Activated naive CD8-positive, alpha-beta T cell treated with anti-CD3 and anti-CD28 coated beads, Interleukin-2, amount 10 ng/mL, durations not matched to agents 7 days and 5 days (primary cell): ENCODE data around the gene ARID1B. TPM values are rescaled to one million over a fixed set of nuclear protein-coding genes. Genes with fewer than 3 reads are reported as not detected.
A peak's percentile ranks its signal among the peaks of the same experiment; 100 is the strongest.

Source experiments
- ATAC-seq: fragments of 150-1000 bp; cut with Tn5 transposase; one replicate; pipeline ENCODE4 v1.10.0; 2021; ENCODE audit warnings: low read depth, moderate library complexity
- POLR2A ChIA-PET: fragments of 350-600 bp; sonication (Branson Sonifier 250); formaldehyde crosslinking; loops from one replicate; lab custom pipeline; 2021; ENCODE audit warnings: antibody characterized with exemption; lab: Charles Lee
- DNase-seq: peaks from one replicate; pipeline ENCODE4 v3.0.0; 2021
- H3K27ac Mint-ChIP-seq: one replicate; pipeline ENCODE4 v1.8.0; 2022; ENCODE audit warnings: mild to moderate bottlenecking, mixed read lengths
- H3K27me3 Mint-ChIP-seq: one replicate; pipeline ENCODE4 v1.8.0; 2022; ENCODE audit warnings: mild to moderate bottlenecking, moderate library complexity, mixed read lengths
- H3K36me3 Mint-ChIP-seq: one replicate; pipeline ENCODE4 v1.8.0; 2021; ENCODE audit warnings: mild to moderate bottlenecking, mixed read lengths
- H3K4me1 Mint-ChIP-seq: one replicate; pipeline ENCODE4 v1.8.0; 2021; ENCODE audit warnings: mixed read lengths
- H3K4me3 Mint-ChIP-seq: one replicate; pipeline ENCODE4 v1.8.0; 2022; ENCODE audit warnings: mild to moderate bottlenecking, moderate library complexity, mixed read lengths
- H3K9me3 Mint-ChIP-seq: one replicate; pipeline ENCODE4 v1.8.0; 2021; ENCODE audit warnings: mixed read lengths
- total RNA-seq, 2 experiments: library from RNA; stranded (reverse); gene quantifications; one replicate each; pipeline ENCODE4 v1.2.3, GENCODE V29; 2021

The ARID1B gene
- total RNA-seq, 2 experiments from 2014 or later: 83.2 to 98.2 TPM

GRCh38 chr6:156808287-156808686 lies 31.1 kb downstream of the ARID1B start:
- Mint-ChIP-seq H3K27me3 (no peaks in the 10 kb centered on the region), H3K36me3 (peaks cover 18% of the 10 kb centered on the region), H3K27ac (no peak overlapping the region), H3K4me1 (peaks cover 46% of the 10 kb centered on the region), H3K4me3 (no peak overlapping the region), H3K9me3 (peaks cover 2% of the 10 kb centered on the region)
- DNase-seq (no peak), ATAC-seq (no peak)
- POLR2A ChIA-PET: interaction anchor here (1.7 to 1.8 kb wide), 2 partner anchors 26 to 212 kb away, joined by 3 to 5 read pairs; no protein-coding TSS in a partner anchor

- peak overlapping the region; percentile 19 for H3K4me3 Mint-ChIP-seq
Measured at GRCh38 chr6:156809034-156809433, 31.9 kb downstream of the ARID1B start.

GRCh38 chr6:156809446-156810178 lies 32.4 kb downstream of the ARID1B start:
- Mint-ChIP-seq H3K27ac (peak overlapping the region; percentile 17), H3K4me1 (peaks cover 45% of the 10 kb centered on the region)

More at GRCh38 chr6:156809034-156809433, 31.9 kb downstream of the ARID1B start:
- Mint-ChIP-seq H3K4me1 (peaks cover 41% of the 10 kb centered on the region), H3K27ac (no peak overlapping the region), H3K27me3 (no peaks in the 10 kb centered on the region), H3K9me3 (peaks cover 2% of the 10 kb centered on the region), H3K36me3 (peaks cover 16% of the 10 kb centered on the region)
- ATAC-seq: peak; percentile 47
- POLR2A ChIA-PET: interaction anchor here (1.1 kb wide), 1 partner anchor 31 kb away, joined by 5 read pairs; the partner anchor contains the start of gene ARID1B
- no peak for DNase-seq

GRCh38 chr6:156814036-156814581 lies 36.9 kb downstream of the ARID1B start:
- Mint-ChIP-seq H3K4me1 (peaks cover 28% of the 10 kb centered on the region), H3K27me3 (no peaks in the 10 kb centered on the region), H3K27ac (no peak overlapping the region), H3K4me3 (no peak overlapping the region), H3K9me3 (peaks cover 2% of the 10 kb centered on the region), H3K36me3 (peaks cover 15% of the 10 kb centered on the region)
- POLR2A ChIA-PET: no interaction called here
- ATAC-seq (no peak), DNase-seq (no peak)

More at GRCh38 chr6:156809446-156810178, 32.4 kb downstream of the ARID1B start:
- POLR2A ChIA-PET: interaction anchor here (1.1 kb wide), 1 partner anchor 32 kb away, joined by 5 read pairs; the partner anchor contains the start of gene ARID1B
- H3K36me3 Mint-ChIP-seq: peaks cover 16% of the 10 kb centered on the region
- ATAC-seq (no peak), DNase-seq (no peak)
- H3K9me3 Mint-ChIP-seq: peaks cover 2% of the 10 kb centered on the region
- H3K4me3 Mint-ChIP-seq: peak overlapping the region; percentile 19
- H3K27me3 Mint-ChIP-seq: no peaks in the 10 kb centered on the region

- H3K9me3 Mint-ChIP-seq: no peaks in the 10 kb centered on the region
- peaks cover 6% of the 10 kb centered on the region for H3K36me3 Mint-ChIP-seq
- H3K4me1 Mint-ChIP-seq: peaks cover 27% of the 10 kb centered on the region
- DNase-seq (no peak), ATAC-seq (no peak)
- H3K27ac Mint-ChIP-seq: no peak overlapping the region
- H3K4me3 Mint-ChIP-seq: no peak overlapping the region
- POLR2A ChIA-PET: no interaction called here
- no peaks in the 10 kb centered on the region for H3K27me3 Mint-ChIP-seq
Measured at GRCh38 chr6:156816505-156816904, 39.3 kb downstream of the ARID1B start.

- no peak for DNase-seq
- POLR2A ChIA-PET: no interaction called here
- H3K9me3 Mint-ChIP-seq: no peaks in the 10 kb centered on the region
- H3K4me1 Mint-ChIP-seq: peaks cover 19% of the 10 kb centered on the region
- H3K27me3 Mint-ChIP-seq: no peaks in the 10 kb centered on the region
- H3K36me3 Mint-ChIP-seq: peaks cover 2% of the 10 kb centered on the region
- no peak for ATAC-seq
- H3K4me3 Mint-ChIP-seq: no peak overlapping the region
- no peak overlapping the region for H3K27ac Mint-ChIP-seq
Measured at GRCh38 chr6:156820089-156820798, 43.1 kb downstream of the ARID1B start.

GRCh38 chr6:156821707-156822106 lies 44.5 kb downstream of the ARID1B start:
- no peak for DNase-seq
- ATAC-seq: no peak
- Mint-ChIP-seq H3K4me3 (no peak overlapping the region), H3K4me1 (peaks cover 22% of the 10 kb centered on the region), H3K9me3 (no peaks in the 10 kb centered on the region), H3K27me3 (no peaks in the 10 kb centered on the region), H3K36me3 (peaks cover 2% of the 10 kb centered on the region), H3K27ac (no peak overlapping the region)
- POLR2A ChIA-PET: no interaction called here

- POLR2A ChIA-PET: no interaction called here
- Mint-ChIP-seq H3K9me3 (no peaks in the 10 kb centered on the region), H3K27ac (no peak overlapping the region), H3K4me3 (no peak overlapping the region), H3K4me1 (peaks cover 26% of the 10 kb centered on the region), H3K27me3 (no peaks in the 10 kb centered on the region), H3K36me3 (peaks cover 7% of the 10 kb centered on the region)
- ATAC-seq: no peak
- no peak for DNase-seq
Measured at GRCh38 chr6:156822747-156823206, 45.6 kb downstream of the ARID1B start.

GRCh38 chr6:156824142-156824541 lies 47.0 kb downstream of the ARID1B start:
- H3K27me3 Mint-ChIP-seq: no peaks in the 10 kb centered on the region
- ATAC-seq: no peak
- H3K36me3 Mint-ChIP-seq: peaks cover 7% of the 10 kb centered on the region
- no peak overlapping the region for H3K27ac Mint-ChIP-seq
- H3K9me3 Mint-ChIP-seq: no peaks in the 10 kb centered on the region
- no peak overlapping the region for H3K4me3 Mint-ChIP-seq
- no peak for DNase-seq
- POLR2A ChIA-PET: no interaction called here
- peaks cover 32% of the 10 kb centered on the region for H3K4me1 Mint-ChIP-seq

GRCh38 chr6:156825475-156825874 lies 48.3 kb downstream of the ARID1B start:
- ATAC-seq: no peak
- Mint-ChIP-seq H3K4me3 (no peak overlapping the region), H3K27me3 (no peaks in the 10 kb centered on the region), H3K27ac (no peak overlapping the region), H3K9me3 (no peaks in the 10 kb centered on the region), H3K4me1 (peaks cover 26% of the 10 kb centered on the region), H3K36me3 (peaks cover 9% of the 10 kb centered on the region)
- no peak for DNase-seq
- POLR2A ChIA-PET: no interaction called here

GRCh38 chr6:156826290-156826955 lies 49.2 kb downstream of the ARID1B start:
- H3K4me3 Mint-ChIP-seq: no peak overlapping the region
- peaks cover 17% of the 10 kb centered on the region for H3K36me3 Mint-ChIP-seq
- ATAC-seq: no peak
- POLR2A ChIA-PET: no interaction called here
- H3K9me3 Mint-ChIP-seq: no peaks in the 10 kb centered on the region
- H3K27me3 Mint-ChIP-seq: no peaks in the 10 kb centered on the region
- peaks cover 22% of the 10 kb centered on the region for H3K4me1 Mint-ChIP-seq
- no peak for DNase-seq
- H3K27ac Mint-ChIP-seq: no peak overlapping the region

GRCh38 chr6:156827382-156827781 lies 50.2 kb downstream of the ARID1B start:
- POLR2A ChIA-PET: interaction anchor here (0.6 kb wide), 1 partner anchor 47 kb away, joined by 3 read pairs; no protein-coding TSS in a partner anchor
- no peaks in the 10 kb centered on the region for H3K27me3 Mint-ChIP-seq
- peaks cover 25% of the 10 kb centered on the region for H3K4me1 Mint-ChIP-seq
- no peaks in the 10 kb centered on the region for H3K9me3 Mint-ChIP-seq
- no peak overlapping the region for H3K4me3 Mint-ChIP-seq
- no peak for ATAC-seq
- no peak for DNase-seq
- peaks cover 18% of the 10 kb centered on the region for H3K36me3 Mint-ChIP-seq
- H3K27ac Mint-ChIP-seq: peak overlapping the region; percentile 61

GRCh38 chr6:156828280-156828703 lies 51.1 kb downstream of the ARID1B start:
- Mint-ChIP-seq H3K27me3 (no peaks in the 10 kb centered on the region), H3K4me3 (no peak overlapping the region), H3K36me3 (peaks cover 22% of the 10 kb centered on the region), H3K4me1 (peaks cover 27% of the 10 kb centered on the region), H3K9me3 (no peaks in the 10 kb centered on the region), H3K27ac (no peak overlapping the region)
- DNase-seq: no peak
- peak; percentile 33 for ATAC-seq
- POLR2A ChIA-PET: interaction anchor here (0.6 kb wide), 1 partner anchor 47 kb away, joined by 3 read pairs; no protein-coding TSS in a partner anchor
